Ishikawa (cell line): Measurements from ENCODE around the gene ZC3H6.

ENCODE experiments used
- EP300 ChIP-seq: IDR thresholded peaks from 2 replicates; pipeline ENCODE4 v1.6.1; 2012; ENCODE audit warnings: borderline replicate concordance
- RAD21 ChIP-seq: IDR thresholded peaks from 2 replicates; pipeline ENCODE4 v1.6.1; 2012; ENCODE audit warnings: low read depth
- TAF1 ChIP-seq: IDR thresholded peaks from 2 replicates; pipeline ENCODE4 v1.6.1; 2012; ENCODE audit warnings: low read depth, mild to moderate bottlenecking
- TCF12 ChIP-seq: IDR thresholded peaks from 2 replicates; pipeline ENCODE4 v1.6.1; 2012; ENCODE audit warnings: low read depth
- TF ChIP-seq, protein P1 (sequence below): IDR thresholded peaks from 2 replicates; pipeline ENCODE4 v1.6.1; 2012; ENCODE audit warnings: low read depth, mild to moderate bottlenecking
- TF ChIP-seq, protein P2 (sequence below): IDR thresholded peaks from 2 replicates; pipeline ENCODE4 v1.6.1; 2012

DNA sequence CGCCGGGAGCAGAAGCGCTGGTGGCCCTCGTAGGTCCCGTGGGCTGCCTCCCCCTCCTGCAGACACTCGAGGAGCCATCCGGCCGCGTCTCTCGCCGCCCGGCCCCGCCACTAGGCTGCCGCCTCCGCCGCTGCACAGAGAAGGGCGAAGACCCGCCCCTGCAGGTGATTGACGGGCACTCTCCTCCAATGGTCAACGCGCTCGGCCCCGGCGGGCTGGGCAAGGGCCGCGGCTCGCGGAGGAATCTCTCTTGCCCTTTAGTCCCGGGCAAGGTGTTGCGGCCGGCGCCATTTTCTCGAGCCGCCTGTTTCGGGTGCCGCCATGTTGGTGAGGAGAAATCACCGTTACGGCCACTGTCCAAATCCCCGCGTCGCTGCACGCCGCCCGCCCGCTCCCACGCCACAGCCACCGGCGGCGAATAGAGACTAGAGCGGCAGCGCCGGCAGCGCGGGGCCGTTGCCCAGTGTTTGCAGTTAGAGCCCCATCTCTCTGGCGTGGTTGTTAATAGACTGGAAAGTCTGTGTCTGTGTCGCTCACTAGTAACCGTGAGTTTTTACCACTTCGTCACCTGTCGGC, at the start of gene ZC3H6:
- TF ChIP-seq, protein P1, sequence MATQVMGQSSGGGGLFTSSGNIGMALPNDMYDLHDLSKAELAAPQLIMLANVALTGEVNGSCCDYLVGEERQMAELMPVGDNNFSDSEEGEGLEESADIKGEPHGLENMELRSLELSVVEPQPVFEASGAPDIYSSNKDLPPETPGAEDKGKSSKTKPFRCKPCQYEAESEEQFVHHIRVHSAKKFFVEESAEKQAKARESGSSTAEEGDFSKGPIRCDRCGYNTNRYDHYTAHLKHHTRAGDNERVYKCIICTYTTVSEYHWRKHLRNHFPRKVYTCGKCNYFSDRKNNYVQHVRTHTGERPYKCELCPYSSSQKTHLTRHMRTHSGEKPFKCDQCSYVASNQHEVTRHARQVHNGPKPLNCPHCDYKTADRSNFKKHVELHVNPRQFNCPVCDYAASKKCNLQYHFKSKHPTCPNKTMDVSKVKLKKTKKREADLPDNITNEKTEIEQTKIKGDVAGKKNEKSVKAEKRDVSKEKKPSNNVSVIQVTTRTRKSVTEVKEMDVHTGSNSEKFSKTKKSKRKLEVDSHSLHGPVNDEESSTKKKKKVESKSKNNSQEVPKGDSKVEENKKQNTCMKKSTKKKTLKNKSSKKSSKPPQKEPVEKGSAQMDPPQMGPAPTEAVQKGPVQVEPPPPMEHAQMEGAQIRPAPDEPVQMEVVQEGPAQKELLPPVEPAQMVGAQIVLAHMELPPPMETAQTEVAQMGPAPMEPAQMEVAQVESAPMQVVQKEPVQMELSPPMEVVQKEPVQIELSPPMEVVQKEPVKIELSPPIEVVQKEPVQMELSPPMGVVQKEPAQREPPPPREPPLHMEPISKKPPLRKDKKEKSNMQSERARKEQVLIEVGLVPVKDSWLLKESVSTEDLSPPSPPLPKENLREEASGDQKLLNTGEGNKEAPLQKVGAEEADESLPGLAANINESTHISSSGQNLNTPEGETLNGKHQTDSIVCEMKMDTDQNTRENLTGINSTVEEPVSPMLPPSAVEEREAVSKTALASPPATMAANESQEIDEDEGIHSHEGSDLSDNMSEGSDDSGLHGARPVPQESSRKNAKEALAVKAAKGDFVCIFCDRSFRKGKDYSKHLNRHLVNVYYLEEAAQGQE: 0 out of 2 replicates have a peak, but pooled peaks have one; percentile 39
- TF ChIP-seq TCF12 (peak; percentile 83), RAD21 (no peak), EP300 (peak; percentile 51; the same call in 1 of the 2 replicates), TAF1 (peak; percentile 99)
- TF ChIP-seq, protein P2, sequence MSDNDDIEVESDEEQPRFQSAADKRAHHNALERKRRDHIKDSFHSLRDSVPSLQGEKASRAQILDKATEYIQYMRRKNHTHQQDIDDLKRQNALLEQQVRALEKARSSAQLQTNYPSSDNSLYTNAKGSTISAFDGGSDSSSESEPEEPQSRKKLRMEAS: peak; percentile 91
